GM23248 (cell line): ENCODE results near the gene MAPK4.

ENCODE experiments used
- EZH2 ChIP-seq: fragments of 200-600 bp; sonication (generic); IDR thresholded peaks from 2 replicates; pipeline ENCODE4 v1.6.1; 2018; ENCODE audit warnings: antibody characterized with exemption, mild to moderate bottlenecking; ENCODE audit not compliant: insufficient read depth, poor library complexity, severe bottlenecking
- EZH2phosphoT487 ChIP-seq: fragments of 200-600 bp; sonication (generic); IDR thresholded peaks from 2 replicates; pipeline ENCODE4 v1.6.1; 2018; ENCODE audit warnings: antibody characterized with exemption, moderate library complexity, mild to moderate bottlenecking, low read depth; ENCODE audit not compliant: insufficient read depth

DNA sequence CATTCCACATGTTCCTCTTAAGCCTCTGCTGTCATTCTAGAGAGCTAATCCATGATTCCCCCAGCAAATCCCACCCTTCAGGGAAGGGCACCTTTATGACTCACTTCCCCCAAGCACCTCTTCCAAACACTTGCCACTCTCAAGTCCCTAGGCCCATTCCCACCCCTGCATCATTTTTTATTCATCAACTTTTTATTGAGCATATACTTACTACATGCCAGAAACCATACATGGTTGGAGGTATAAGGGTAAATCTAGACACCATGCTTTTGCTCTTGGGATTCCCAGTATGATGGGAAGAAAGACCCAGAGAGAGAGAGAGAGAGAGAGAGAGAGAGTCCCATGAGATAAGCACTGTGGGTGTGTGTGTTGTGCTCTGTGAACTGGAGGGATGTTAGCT, 87.9 kb downstream of the MAPK4 start:
- TF ChIP-seq EZH2phosphoT487 (no peak), EZH2 (no peak)
